ENCODE data around the gene GLP2R.

GLP2R gene

GRCh38 chr17:9859781-9860180 lies 34.1 kb downstream of the GLP2R start:
- no peak for DNase-seq

DNA sequence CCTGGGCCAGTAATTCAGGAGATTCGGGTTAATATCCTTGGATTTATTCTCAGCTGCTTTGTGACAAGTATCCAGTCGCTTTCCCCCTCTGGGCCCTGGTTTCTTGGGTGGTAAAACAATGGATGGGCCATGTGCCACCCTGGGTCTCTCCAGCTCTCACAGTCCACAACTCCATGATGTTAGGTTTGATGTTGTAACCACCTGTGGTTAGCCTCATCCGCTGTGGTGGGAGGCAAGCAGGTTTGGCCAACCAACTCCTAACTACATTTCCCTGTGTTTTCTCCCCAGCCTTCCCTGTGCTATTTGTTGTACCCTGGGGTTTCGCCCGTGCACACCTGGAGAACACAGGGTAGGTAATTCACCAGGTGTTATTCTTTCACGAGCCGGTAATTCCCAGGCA lies 35.1 kb downstream of the GLP2R start:
- no peak for DNase-seq

DNA sequence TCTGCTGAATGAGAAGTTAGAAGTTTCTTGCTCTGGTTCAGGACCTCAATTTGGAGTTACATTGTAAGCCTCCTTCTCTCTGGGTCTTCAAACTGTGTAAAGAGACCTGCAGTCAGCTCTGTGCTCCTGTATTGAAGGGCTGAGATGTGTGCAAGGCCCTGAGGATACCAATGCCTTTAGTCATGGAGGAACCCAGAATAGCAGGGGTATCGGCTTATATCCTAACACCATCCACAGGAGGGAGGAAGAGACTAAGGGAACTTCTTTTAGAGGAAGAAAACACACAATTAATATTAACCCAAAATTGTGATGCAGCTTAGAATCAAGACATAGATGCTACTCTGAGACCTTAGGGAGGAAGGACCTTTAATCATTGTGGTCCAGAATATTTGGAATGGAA lies 36.5 kb downstream of the GLP2R start:
- no peak for DNase-seq

DNA sequence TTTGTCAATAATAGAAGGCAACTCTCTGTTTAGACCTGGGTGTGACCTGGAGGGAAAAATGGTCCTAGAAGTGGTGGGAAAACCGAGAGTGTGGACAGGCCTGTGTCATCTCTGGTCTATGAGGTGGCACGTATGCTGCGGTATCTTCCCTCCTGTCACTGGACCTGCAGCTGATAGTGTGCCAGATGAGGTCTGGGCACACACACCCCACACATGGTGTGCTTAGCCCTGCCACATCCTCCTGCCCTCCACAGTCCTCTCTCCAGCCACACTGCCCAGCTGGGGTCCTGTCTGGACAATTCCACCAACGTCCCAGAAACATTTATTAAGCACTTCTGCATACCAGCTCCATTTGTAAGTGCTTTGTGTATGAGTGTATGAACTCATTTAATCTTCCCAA lies 37.2 kb downstream of the GLP2R start:
- no peak for DNase-seq

DNA sequence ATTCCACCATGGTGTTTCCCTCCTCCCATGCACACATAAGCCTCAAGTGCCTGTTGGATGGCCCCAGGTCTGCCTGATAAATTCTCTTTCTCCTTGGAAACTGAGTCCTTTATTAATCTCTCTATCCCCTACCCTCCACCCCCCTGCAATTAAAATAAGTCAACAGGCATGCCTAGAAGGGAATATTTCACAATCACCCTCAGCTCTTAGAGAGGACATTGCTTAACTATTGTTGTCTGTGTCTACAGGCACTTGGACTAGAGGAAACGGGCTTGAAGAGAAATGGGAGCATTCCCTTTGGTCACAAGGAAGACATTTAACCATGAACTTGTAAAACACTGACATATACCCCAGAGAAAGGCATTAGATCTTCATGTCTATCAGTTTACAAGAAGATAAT lies 39.9 kb downstream of the GLP2R start:
- no peak for DNase-seq

DNA sequence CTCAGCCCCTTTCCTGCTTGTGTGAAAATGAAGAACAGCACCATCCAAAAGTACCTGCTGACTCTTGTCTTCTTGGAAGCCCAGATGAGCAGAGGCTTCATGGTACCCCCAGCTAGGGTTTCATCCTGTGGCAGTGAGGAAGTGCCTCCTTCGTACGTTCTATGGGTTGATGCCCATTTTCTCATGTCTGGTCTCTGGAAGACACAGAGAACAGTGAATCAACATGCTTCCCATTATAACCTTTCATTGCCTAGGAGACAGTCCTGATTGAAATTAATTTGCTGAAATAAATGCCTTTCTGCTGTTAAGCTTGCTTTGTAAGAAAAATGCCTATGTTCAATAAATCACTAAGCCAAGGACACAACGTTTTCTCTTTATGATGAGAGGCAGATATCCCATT lies 42.8 kb downstream of the GLP2R start:
- DNase-seq = no peak

- DNase-seq = no peak
These were observed 47.1 kb downstream of the GLP2R start for GRCh38 chr17:9872852-9873251.

DNA sequence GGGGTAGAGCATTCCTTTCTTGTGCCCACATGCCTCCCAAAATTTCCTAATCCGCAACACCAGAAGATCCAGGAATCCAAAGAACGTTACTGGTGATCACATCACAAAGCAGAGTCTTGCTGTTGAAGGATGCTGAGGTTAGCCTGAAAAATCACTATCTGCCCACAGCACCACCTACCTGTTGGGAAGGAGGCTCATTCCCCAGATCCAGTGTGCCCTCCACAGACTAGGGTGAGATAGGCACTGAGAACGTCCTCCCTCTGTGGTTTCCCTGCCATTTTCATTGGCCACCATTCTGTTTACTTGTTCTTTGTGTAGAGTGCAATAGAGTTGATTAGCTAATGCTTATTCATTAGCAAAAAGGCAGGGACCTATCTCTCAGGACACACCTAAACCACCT lies 49.0 kb downstream of the GLP2R start:
- DNase-seq = no peak

DNA sequence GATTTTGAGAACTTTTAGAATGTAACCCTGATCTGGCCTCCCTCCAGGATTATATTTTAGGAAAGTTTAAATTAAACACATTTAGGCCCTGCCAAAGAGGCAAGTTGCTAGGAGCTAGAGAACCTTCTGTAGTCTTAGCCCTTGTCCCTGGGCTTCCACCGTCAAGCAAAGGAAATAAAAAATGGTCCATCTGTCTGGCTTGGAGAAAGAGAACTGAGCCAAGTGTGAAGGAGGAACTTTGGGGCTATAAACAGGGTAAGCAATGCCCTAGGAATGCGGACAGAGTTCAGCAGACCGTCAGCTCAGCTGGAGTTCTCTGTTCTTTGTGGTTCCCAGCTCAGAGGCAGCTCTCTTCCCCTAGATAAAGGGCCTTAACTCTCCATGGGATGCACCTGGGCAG lies 49.7 kb downstream of the GLP2R start:
- DNase-seq = no peak

DNA sequence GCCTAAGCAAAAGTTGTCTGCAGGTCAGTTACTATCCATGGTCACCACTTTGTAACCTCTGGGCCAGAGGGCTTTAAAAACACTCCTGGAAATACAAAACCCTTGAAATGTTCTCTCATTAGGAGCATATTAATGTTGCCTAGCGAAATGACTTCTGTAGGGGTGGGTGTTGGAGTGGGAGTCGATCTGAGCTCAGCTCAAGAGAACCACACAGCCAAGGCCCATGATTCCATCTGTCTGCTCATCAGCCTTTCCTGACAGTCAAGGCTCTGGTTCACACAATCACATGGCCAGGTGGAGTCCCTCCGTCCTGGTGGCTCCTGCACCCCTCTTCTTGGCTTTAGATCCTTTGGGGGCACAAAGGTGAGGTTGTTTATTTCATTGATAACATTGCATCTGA lies 52.6 kb downstream of the GLP2R start:
- no peak for DNase-seq

- DNase-seq = no peak
These were observed 53.2 kb downstream of the GLP2R start for GRCh38 chr17:9878786-9879525.

DNA sequence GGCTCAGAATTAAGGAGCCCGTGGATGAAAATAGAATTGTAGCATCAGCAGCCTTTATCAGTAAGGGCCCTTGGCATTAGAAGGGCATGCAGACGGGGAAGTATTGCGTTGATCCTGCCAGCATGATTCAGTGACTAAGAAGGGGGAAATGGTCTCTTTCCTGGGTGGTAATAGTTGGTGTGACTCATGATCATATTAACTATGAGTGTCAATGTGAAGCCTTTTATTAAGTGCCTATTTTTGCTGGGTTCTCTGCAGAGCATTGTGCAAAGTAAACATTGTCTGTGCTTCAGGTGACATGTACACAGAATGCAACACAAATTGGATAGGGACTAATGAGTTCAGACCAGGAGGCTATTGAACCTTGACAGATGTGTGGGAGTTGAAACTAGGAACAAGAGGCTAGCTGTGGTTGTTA lies 54.9 kb downstream of the GLP2R start:
- no peak for DNase-seq

GRCh38 chr17:9883451-9883850 lies 57.7 kb downstream of the GLP2R start:
- DNase-seq = no peak

GRCh38 chr17:9886141-9886930 lies 60.6 kb downstream of the GLP2R start:
- DNase-seq = no peak

- no peak for DNase-seq
These were observed 61.8 kb downstream of the GLP2R start for GRCh38 chr17:9887508-9887907.

DNA sequence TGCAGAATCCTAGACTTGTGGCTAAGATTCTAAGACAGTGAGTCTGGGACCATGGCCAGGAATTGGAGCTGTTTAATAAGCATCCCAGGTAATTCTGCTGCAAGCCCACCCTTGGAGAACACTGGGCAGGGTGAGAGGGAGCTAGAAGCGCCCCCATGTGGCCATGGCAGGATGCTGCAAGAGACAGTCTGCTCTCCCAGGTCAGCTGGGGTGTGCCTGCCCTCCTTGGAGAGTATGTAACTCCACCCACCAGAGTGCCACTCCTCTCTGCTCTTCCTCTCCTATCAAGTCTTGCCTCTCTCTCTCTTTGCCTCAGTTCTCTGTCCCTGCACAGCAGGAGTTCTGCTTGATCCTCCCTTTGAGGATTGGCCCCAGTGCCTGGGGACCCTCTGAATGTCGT lies 64.4 kb downstream of the GLP2R start:
- DNase-seq = peak; percentile 6

DNA sequence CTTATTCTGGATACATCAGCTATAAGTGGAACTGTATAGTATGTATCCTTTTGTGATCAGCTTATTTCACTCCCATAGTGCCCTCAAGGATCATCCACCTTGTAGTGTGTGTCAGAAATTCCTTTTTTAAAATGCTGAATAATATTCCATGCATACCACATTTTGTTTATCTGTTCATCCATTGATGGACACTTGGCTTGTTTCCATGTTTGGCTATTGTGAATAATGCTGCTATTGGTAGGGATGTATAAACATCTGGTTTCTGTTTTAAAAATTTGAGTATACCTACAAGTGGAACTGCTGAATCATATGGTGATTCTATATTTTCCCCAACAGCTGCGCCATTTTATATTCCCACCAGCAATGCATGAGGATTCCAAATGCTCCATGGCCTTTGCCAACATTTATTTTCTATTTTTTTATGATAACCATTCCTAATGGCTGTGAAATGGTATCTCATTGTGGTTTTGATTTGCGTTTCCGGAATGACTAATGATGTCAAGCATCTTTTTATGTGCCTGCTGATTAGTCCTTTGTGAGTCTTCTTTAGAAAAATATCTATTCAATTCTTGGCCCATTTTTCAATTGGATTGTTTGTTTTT lies 67.8 kb downstream of the GLP2R start:
- no peak for DNase-seq

DNA sequence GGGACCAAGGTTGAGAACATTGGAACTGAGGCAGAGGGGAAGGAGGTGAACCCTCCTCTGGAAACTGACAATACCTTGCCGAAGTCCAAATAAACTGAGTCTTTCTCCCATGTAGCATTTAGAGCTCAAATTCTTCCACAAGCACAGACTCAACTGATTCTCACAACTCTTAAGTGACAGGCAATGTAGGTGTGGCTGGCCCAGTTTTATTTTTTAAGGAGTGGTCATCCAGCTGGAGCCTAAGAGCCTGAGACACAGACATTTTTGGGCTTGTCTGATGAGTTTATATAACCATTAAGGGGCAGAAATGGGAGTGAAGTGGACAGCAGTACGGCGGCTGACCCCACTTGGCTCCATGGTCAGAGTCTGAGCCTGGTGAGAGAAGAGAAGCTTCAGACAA lies 68.5 kb downstream of the GLP2R start:
- no peak for DNase-seq

GRCh38 chr17:9895923-9896322 lies 70.2 kb downstream of the GLP2R start:
- no peak for DNase-seq

GRCh38 chr17:9897372-9897968 lies 71.7 kb downstream of the GLP2R start:
- DNase-seq = no peak

- no peak for DNase-seq
These were observed 73.1 kb downstream of the GLP2R start for GRCh38 chr17:9898812-9899211.

DNA sequence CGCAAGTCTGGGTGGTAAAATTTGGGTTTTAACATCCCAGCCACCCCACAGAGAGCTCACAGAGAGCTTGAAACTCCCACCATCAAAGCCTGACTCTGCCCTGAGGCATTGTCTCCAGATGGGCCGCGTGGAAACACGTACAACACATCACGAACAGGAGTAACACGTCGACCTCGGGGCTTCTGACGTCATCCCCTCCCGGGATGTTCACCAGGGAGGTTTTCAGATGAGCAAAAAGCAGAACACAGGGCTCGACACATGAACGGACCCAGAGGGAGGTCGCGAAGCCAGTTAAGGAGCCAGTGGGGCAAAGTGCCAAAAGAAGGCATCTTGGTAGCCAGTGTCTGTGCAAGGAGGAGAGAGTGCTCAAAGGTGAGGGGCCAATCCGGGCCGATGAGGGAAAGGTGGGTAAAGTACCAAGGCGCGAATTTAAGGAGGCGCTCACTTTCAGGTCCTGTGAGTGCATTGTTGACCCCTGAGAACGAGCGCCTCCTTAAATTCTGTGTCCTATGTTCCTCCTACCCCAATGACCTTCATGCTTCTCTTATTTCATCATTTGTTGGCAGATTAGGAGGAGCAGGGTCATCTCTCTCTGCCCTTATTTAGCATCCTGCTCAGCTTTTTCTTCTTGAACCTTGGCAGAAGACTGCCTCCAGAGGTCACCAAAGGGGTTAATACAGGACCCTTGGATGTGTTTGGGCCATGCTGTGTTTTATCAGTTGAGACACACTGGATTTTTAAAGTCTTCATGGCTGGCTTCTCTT lies 73.7 kb downstream of the GLP2R start:
- no peak for DNase-seq

DNA sequence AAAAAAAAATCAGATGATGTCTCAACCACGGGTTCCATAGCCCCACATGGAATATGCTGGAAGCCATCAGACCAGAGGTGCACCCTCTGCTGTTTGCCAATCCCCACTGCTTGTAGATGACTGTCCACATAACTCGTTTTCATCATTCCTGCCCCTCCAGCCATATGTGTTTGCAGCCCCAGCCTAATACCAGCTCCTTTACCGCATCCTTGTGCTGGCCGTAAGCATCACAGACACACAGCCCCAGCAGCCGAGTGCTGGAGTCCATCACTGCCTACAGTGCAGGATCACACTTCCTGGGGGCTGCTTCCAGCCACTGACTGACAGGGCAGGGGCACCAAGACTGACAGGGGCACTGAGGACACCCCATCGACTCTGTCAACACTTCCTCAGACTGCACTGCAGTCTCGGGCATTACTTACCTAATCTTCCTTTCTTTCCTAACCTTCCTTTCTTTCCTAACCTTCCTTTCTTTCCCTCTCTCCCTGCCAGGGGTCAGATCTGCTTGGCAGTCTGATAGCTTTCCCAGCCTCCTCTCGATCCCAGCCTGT lies 74.4 kb downstream of the GLP2R start:
- no peak for DNase-seq
